Mucosa of stomach (tissue), 1 donor: Measurements from ENCODE around the gene SLC17A2.

ENCODE experiments used
- H3K27me3 ChIP-seq: one replicate; pipeline ENCODE4 v1.7.0; 2013; ENCODE audit warnings: mild to moderate bottlenecking, low read length; ENCODE audit not compliant: control insufficient read depth, insufficient read depth
- H3K36me3 ChIP-seq: one replicate; pipeline ENCODE4 v1.7.0; 2013; ENCODE audit warnings: low read length; ENCODE audit not compliant: control insufficient read depth, insufficient read depth
- H3K4me1 ChIP-seq: one replicate; pipeline ENCODE4 v1.7.0; 2013; ENCODE audit warnings: mild to moderate bottlenecking, low read length; ENCODE audit not compliant: control insufficient read depth, insufficient read depth
- H3K4me3 ChIP-seq: one replicate; pipeline ENCODE4 v1.7.0; 2013; ENCODE audit warnings: low read length
- H3K9ac ChIP-seq: one replicate; pipeline ENCODE4 v1.7.0; 2013; ENCODE audit warnings: mild to moderate bottlenecking, low read length, moderate library complexity
- H3K9me3 ChIP-seq: one replicate; pipeline ENCODE4 v1.7.0; 2013; ENCODE audit warnings: mild to moderate bottlenecking, low read length, moderate library complexity; ENCODE audit not compliant: control insufficient read depth
- donor health status: Pancreatic carcinoma.

SLC17A2 gene

DNA sequence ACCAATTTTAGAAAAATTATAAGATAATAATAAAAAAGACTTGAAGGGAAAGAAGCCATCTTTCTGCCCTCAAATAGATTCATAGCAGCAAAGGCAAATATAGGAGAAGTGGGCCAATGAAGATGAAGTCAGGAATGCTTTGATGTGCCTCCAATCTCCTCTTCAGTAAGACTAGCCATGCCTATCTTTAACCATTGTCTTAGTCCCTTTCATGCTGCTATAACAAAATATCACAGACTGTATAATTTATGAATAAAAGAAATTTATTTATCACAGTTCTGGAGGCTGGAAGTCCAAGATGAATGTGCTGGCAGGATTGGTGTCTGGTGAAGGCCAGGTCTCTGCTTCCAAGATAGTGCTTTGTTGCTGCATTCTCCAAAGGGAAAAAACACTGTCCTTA is 37.6 kb downstream of the SLC17A2 start:
- Histone ChIP-seq H3K9me3 (no peaks in the 10 kb centered on the region), H3K36me3 (no peaks in the 10 kb centered on the region), H3K9ac (no peak overlapping the region), H3K27me3 (no peaks in the 10 kb centered on the region), H3K4me3 (no peak overlapping the region), H3K4me1 (no peaks in the 10 kb centered on the region)

DNA sequence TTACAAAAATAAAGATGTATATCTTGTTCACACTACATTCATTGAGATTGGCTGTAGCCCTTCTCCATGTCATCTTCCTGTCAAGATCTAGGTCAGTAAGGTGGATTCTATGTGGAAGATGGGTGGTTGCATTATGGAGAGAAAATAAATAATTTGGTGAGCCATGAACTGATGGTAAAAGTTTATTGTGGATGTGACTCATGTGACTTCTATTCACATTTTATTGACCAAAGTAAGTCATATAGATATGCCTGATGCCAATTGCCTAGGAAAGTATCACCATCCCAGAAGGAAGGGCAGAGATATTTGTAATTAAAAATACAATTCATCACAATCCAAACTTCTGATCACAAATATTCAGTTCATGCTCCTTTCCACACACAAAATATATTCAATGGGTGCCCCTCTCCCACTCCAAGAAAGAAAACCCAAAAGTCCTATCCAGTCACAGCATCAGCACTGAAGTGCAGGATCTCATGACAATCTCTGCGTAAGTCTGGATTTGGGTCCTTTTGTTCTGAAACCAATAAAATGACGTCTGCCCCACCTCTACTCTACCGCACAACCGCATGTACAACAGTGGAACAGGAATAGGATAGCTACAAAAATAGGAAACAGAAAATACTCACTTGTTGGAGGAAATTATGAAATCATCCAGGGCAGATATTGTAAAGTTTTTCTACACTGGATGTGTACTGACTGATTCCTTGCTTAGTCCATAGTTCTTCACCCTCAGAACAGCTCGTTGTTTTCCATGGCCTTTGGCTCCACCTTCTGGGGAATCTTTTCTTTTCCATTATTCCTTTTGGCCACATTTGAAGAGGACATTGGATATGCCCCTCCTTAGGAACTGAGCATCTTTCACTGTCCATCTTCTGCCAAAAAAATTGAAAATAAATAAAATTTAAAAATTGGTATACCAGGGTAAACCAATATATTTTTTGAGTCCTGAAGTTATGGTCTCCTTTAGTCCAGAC is 40.3 kb downstream of the SLC17A2 start:
- H3K4me3 ChIP-seq, result no peak overlapping the region
- no peak overlapping the region for H3K9ac ChIP-seq
- H3K36me3 ChIP-seq, result no peaks in the 10 kb centered on the region
- H3K27me3 ChIP-seq, result no peaks in the 10 kb centered on the region
- no peaks in the 10 kb centered on the region for H3K4me1 ChIP-seq
- no peaks in the 10 kb centered on the region for H3K9me3 ChIP-seq

DNA sequence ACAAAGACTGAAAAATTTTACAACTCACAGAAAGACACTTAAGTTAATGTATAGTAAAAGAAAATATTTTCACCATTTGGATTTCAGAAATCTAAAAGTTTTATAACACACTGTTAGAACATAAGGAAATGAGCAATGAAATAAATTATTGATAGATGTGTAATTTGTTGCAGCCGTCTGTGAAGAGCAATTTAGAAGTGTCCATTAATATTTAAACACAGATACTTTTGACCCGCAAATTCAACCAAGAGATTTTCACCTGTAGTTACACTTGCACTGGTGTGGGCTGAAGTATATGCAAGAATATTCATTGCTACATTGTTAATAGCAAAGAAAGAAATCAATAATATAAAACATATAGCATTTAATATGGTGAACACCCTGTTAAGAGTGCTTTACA is 41.9 kb downstream of the SLC17A2 start:
- no peak overlapping the region for H3K4me3 ChIP-seq
- no peaks in the 10 kb centered on the region for H3K4me1 ChIP-seq
- no peak overlapping the region for H3K9ac ChIP-seq
- H3K9me3 ChIP-seq, result no peaks in the 10 kb centered on the region
- H3K36me3 ChIP-seq, result no peaks in the 10 kb centered on the region
- H3K27me3 ChIP-seq, result no peaks in the 10 kb centered on the region

DNA sequence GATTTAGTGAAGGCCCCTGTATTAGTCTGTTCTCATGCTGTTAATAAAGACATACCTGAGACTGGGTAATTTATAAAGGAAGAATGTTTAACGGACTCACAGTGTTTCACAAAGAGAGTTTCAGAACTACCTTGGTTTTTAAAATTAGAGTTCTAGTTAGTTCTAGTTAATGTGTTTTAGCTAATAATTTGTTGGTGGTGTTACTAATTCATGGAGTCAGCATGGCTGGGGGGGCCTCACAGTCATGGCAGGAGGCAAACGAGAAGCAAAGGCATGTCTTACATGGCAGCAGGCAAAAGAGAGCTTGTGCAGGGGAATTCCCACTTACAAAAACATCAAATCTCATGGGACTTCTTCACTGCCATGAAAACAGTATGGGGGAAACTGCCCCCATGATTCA is 44.4 kb downstream of the SLC17A2 start:
- H3K4me3 ChIP-seq, result no peak overlapping the region
- H3K36me3 ChIP-seq, result no peaks in the 10 kb centered on the region
- no peak overlapping the region for H3K9ac ChIP-seq
- no peaks in the 10 kb centered on the region for H3K4me1 ChIP-seq
- no peaks in the 10 kb centered on the region for H3K27me3 ChIP-seq
- H3K9me3 ChIP-seq, result no peaks in the 10 kb centered on the region

GRCh38 chr6:25883991-25884390 is 46.5 kb downstream of the SLC17A2 start:
- no peak overlapping the region for H3K4me3 ChIP-seq
- H3K9me3 ChIP-seq, result no peaks in the 10 kb centered on the region
- H3K36me3 ChIP-seq, result no peaks in the 10 kb centered on the region
- H3K4me1 ChIP-seq, result no peaks in the 10 kb centered on the region
- no peaks in the 10 kb centered on the region for H3K27me3 ChIP-seq
- H3K9ac ChIP-seq, result no peak overlapping the region

DNA sequence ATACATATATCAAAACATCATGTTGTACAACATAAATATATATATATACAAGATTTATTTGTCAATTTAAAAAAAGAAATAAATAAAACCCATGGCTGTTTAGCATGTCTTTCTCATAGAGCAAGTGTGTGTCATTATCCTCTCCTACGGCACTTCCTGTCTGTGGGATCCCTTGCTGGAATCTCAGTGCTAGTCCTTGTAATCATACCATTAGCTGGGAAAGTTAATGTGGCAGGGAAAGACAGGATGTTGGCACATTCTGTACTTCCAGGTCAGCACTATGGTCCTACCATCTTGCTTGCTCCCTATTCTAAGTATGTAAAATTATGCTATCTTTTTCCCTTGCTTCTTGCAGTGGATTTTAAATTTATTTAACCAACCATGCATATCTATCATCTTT is 47.0 kb downstream of the SLC17A2 start:
- H3K4me1 ChIP-seq, result no peaks in the 10 kb centered on the region
- no peaks in the 10 kb centered on the region for H3K36me3 ChIP-seq
- H3K27me3 ChIP-seq, result no peaks in the 10 kb centered on the region
- no peak overlapping the region for H3K4me3 ChIP-seq
- no peaks in the 10 kb centered on the region for H3K9me3 ChIP-seq
- no peak overlapping the region for H3K9ac ChIP-seq

GRCh38 chr6:25882051-25882496 is 48.4 kb downstream of the SLC17A2 start:
- Histone ChIP-seq H3K4me3 (no peak overlapping the region), H3K27me3 (no peaks in the 10 kb centered on the region), H3K9me3 (no peaks in the 10 kb centered on the region), H3K9ac (no peak overlapping the region), H3K4me1 (no peaks in the 10 kb centered on the region), H3K36me3 (no peaks in the 10 kb centered on the region)

- Histone ChIP-seq H3K9ac (no peak overlapping the region), H3K4me1 (no peaks in the 10 kb centered on the region), H3K27me3 (no peaks in the 10 kb centered on the region), H3K9me3 (no peaks in the 10 kb centered on the region), H3K36me3 (no peaks in the 10 kb centered on the region), H3K4me3 (no peak overlapping the region)
These were observed 49.9 kb downstream of the SLC17A2 start for GRCh38 chr6:25880601-25881000.

- no peaks in the 10 kb centered on the region for H3K9me3 ChIP-seq
- H3K36me3 ChIP-seq, result no peaks in the 10 kb centered on the region
- no peaks in the 10 kb centered on the region for H3K4me1 ChIP-seq
- no peak overlapping the region for H3K4me3 ChIP-seq
- no peaks in the 10 kb centered on the region for H3K27me3 ChIP-seq
- no peak overlapping the region for H3K9ac ChIP-seq
These were observed 51.7 kb downstream of the SLC17A2 start for GRCh38 chr6:25878721-25879322.

GRCh38 chr6:25875926-25876602 is 54.4 kb downstream of the SLC17A2 start:
- Histone ChIP-seq H3K36me3 (no peaks in the 10 kb centered on the region), H3K9ac (no peak overlapping the region), H3K9me3 (no peaks in the 10 kb centered on the region), H3K27me3 (no peaks in the 10 kb centered on the region), H3K4me1 (no peaks in the 10 kb centered on the region), H3K4me3 (no peak overlapping the region)

DNA sequence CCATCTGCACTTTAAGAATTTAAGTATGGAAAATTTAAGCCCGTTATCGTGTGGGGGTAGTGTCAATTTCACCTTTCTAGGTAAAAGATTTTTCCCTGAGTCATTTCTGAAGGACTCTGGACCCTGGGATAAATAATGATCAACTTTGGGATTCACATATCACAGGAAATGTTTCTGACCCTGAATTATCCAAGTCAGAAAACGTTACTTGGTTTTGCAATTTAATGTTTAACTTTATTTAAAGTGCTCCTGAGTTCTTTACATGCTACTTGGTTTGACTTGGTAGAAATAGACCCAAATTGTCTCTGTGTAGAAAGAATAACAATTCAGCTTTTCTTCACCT is 55.0 kb downstream of the SLC17A2 start:
- Histone ChIP-seq H3K36me3 (no peaks in the 10 kb centered on the region), H3K4me3 (no peak overlapping the region), H3K9me3 (no peaks in the 10 kb centered on the region), H3K27me3 (no peaks in the 10 kb centered on the region), H3K9ac (no peak overlapping the region), H3K4me1 (no peaks in the 10 kb centered on the region)
